ENCODE data around the gene ABCG4.
A peak's percentile ranks its signal among the peaks of the same experiment; 100 is the strongest.
"Not testable (repeated sequence)": the region's sequence is repeated elsewhere in the genome, so short reads cannot be mapped to it uniquely, and the experiment has no call there.

Gene ABCG4

GRCh38 chr11:119149018-119149785, at the start of gene ABCG4:
TSS of gene ABCG4 (plus strand) at chr11:119149052. CDS start at chr11:119149966, 914 bp downstream.
- DNase-seq, result peak in 1 of 2 donors; percentile 9

GRCh38 chr11:119099711-119100110, 49.1 kb upstream of the ABCG4 start:
- no peak for DNase-seq

- DNase-seq, result no peak
Measured at GRCh38 chr11:119100246-119100970, 48.4 kb upstream of the ABCG4 start.

- no peak for DNase-seq
Measured at GRCh38 chr11:119100994-119101758, 47.7 kb upstream of the ABCG4 start.

GRCh38 chr11:119101759-119102423, 47.0 kb upstream of the ABCG4 start, which contains the start of gene DPAGT1:
TSS of gene DPAGT1 (minus strand) at chr11:119101853. CDS start at chr11:119101655, 198 bp downstream.
- peak; percentile 86 to 90 for DNase-seq

GRCh38 chr11:119103161-119103664, 45.6 kb upstream of the ABCG4 start:
- not testable (repeated sequence) for DNase-seq

GRCh38 chr11:119103793-119104192, 45.1 kb upstream of the ABCG4 start:
- DNase-seq, result no peak

GRCh38 chr11:119106564-119107537, 42.0 kb upstream of the ABCG4 start, which contains the start of gene C2CD2L:
TSS of gene C2CD2L (plus strand) at chr11:119107344. CDS start at chr11:119107742, 398 bp downstream.
- peak; percentile 90 to 92 for DNase-seq

- no peak for DNase-seq
Measured at GRCh38 chr11:119107538-119108145, 41.2 kb upstream of the ABCG4 start.

- DNase-seq, result peak; percentile 36 to 37
Measured at GRCh38 chr11:119108146-119108856, 40.6 kb upstream of the ABCG4 start.

GRCh38 chr11:119108857-119109221, 40.0 kb upstream of the ABCG4 start:
- DNase-seq, result no peak

- DNase-seq, result no peak
Measured at GRCh38 chr11:119109843-119110242, 39.0 kb upstream of the ABCG4 start.

GRCh38 chr11:119110439-119110838, 38.4 kb upstream of the ABCG4 start:
- DNase-seq, result no peak

GRCh38 chr11:119111361-119111925, 37.4 kb upstream of the ABCG4 start:
- no peak for DNase-seq

GRCh38 chr11:119112314-119113020, 36.4 kb upstream of the ABCG4 start:
- DNase-seq, result no peak

GRCh38 chr11:119113716-119114115, 35.1 kb upstream of the ABCG4 start:
- DNase-seq, result no peak

GRCh38 chr11:119114351-119114750, 34.5 kb upstream of the ABCG4 start:
- no peak for DNase-seq

GRCh38 chr11:119115484-119116234, 33.2 kb upstream of the ABCG4 start:
- DNase-seq, result peak; percentile 49 to 52
